ENCODE results near the gene IGSF6. TPM values are rescaled to one million over a fixed set of nuclear protein-coding genes. Genes with fewer than 3 reads are reported as not detected.
"Not testable (repeated sequence)": the region's sequence is repeated elsewhere in the genome, so short reads cannot be mapped to it uniquely, and the experiment has no call there.

IGSF6 gene
- polyA plus RNA-seq, 2 of the 4 experiments (the other 2 are of a cell fraction): not detected

DNA sequence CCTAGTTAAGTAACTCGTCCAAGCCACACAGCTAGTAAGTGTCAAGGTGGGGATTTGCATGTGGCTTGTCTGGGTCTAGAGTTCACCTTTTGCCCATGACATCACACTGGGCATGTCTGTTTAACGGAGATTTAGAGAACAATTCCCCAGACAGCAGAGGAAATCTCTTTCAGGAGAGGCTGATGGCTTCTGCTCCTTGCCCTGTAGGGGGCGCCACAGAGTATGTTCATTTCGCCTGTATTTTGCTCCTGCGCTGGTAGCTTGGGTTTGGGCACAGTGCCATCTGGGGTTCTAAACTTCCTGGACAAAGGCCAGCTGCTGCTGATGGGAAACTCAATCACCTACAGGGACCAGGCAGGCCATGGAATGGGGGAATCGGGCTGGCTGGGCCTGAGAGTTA is 31.8 kb upstream of the IGSF6 start:
- Histone ChIP-seq H3K4me1 (no peaks in the 10 kb centered on the region), H3K4me2 (no peak overlapping the region), H3K4me3 (no peak overlapping the region), H3K9me3 (0 out of 3 replicates have a peak, but pooled peaks cover 6% of the 10 kb centered on the region), H3K27ac (no peak overlapping the region)
- TF ChIP-seq, protein P1, sequence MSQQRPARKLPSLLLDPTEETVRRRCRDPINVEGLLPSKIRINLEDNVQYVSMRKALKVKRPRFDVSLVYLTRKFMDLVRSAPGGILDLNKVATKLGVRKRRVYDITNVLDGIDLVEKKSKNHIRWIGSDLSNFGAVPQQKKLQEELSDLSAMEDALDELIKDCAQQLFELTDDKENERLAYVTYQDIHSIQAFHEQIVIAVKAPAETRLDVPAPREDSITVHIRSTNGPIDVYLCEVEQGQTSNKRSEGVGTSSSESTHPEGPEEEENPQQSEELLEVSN (IDR thresholded peaks at IDR 0.05; ENCODE audit: borderline replicate concordance, low read depth): no peak
- no peak for TF ChIP-seq CHD2 (IDR thresholded peaks at IDR 0.05; ENCODE audit: low read length, partially characterized antibody)
- TF ChIP-seq, protein P2, sequence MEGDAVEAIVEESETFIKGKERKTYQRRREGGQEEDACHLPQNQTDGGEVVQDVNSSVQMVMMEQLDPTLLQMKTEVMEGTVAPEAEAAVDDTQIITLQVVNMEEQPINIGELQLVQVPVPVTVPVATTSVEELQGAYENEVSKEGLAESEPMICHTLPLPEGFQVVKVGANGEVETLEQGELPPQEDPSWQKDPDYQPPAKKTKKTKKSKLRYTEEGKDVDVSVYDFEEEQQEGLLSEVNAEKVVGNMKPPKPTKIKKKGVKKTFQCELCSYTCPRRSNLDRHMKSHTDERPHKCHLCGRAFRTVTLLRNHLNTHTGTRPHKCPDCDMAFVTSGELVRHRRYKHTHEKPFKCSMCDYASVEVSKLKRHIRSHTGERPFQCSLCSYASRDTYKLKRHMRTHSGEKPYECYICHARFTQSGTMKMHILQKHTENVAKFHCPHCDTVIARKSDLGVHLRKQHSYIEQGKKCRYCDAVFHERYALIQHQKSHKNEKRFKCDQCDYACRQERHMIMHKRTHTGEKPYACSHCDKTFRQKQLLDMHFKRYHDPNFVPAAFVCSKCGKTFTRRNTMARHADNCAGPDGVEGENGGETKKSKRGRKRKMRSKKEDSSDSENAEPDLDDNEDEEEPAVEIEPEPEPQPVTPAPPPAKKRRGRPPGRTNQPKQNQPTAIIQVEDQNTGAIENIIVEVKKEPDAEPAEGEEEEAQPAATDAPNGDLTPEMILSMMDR (IDR thresholded peaks at IDR 0.05): peak; percentile 40; the same call in 2 of the 3 replicates
- TF ChIP-seq HOXA7 (CRISPR knock-in tag; IDR thresholded peaks at IDR 0.05): no peak
- ChIA-PET POLR2A (no interaction called here), CTCF (interaction anchor here (0.9 to 2.6 kb wide), 9 partner anchors 12 to 427 kb away, joined by 3 to 8 read pairs (median 4); no protein-coding TSS in a partner anchor)
- DNase-seq (ENCODE audit: low read depth in 1 of 2, low spot score in 1 of 2): peak in 1 of 2 experiments; percentile 47
- no peak for FAIRE-seq
- no peak for ATAC-seq
- 12% methylated on average over 6 of the region's 6 CpGs for WGBS (ENCODE audit: missing lambda C conversion rate)

DNA sequence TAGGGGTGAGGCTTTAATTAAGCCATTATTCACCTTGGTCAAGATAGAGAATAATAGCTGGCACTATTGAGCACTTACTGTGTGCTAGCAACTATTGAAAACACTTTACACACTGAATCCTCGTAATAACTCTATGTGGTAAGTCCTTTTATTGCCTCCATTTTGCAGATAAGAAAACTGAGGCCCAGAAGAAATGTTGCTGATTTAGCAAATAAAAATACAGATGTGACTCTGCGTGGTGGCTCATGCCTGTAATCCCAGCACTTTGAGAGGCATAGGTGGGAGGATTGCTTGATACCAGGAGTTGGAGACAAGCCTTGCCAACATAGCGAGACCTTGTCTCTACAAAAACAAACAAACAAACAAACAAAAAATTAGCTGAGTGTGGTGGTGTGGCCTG is 30.8 kb upstream of the IGSF6 start:
- TF ChIP-seq MAFK (IDR thresholded peaks at IDR 0.05; ENCODE audit: partially characterized antibody) (peak; percentile 88), EP300 (IDR thresholded peaks at IDR 0.05) (no peak)
- no peaks in the 10 kb centered on the region for H3K4me1 ChIP-seq
- FAIRE-seq: no peak
- no peak for DNase-seq (ENCODE audit: low read depth in 1 of 2, low spot score in 1 of 2)
- no peak overlapping the region for H3K4me3 ChIP-seq
- WGBS (ENCODE audit: missing lambda C conversion rate): 23% methylated on average over 3 of the region's 3 CpGs
- H3K9me3 ChIP-seq: no peaks in the 10 kb centered on the region
- ChIA-PET POLR2A (no interaction called here), CTCF (interaction anchor here (1.1 to 2.6 kb wide), 5 partner anchors 8 to 428 kb away, joined by 3 to 8 read pairs (median 3); no protein-coding TSS in a partner anchor)
- no peak for ATAC-seq
- H3K27ac ChIP-seq: no peak overlapping the region
- H3K4me2 ChIP-seq: no peak overlapping the region

DNA sequence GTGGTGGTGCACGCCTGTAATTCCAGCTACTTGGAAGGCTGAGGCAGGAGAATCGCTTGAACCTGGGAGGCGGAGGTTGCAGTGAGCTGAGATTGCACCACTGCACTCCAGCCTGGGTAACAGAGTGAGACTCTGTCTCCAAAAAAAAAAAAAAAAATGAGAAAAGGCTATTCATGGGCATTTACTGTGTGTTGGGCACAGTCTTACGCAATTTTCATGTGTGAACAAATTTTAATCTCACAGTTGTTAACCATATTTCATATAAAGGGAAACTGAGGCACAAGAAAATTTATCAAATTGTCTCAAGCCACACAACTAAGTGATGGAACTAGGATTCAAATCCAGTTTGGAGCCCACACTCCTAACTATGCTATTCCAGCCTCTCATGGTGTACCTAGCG is 28.3 kb upstream of the IGSF6 start:
- POLR2A ChIA-PET; H3K9me3 ChIP-seq; H3K4me2 ChIP-seq; FAIRE-seq; ATAC-seq; H3K4me3 ChIP-seq; DNase-seq (ENCODE audit: low read depth in 1 of 2, low spot score in 1 of 2); H3K4me1 ChIP-seq; H3K27ac ChIP-seq: not testable (repeated sequence)
- 53% methylated on average over 5 of the region's 5 CpGs for WGBS (ENCODE audit: missing lambda C conversion rate)
- peak; percentile 7 to 24; a peak in 1 of 4 replicates for TF ChIP-seq CEBPB (IDR thresholded peaks at IDR 0.05)
- CTCF ChIA-PET: interaction anchor here (1.3 to 1.9 kb wide), 4 partner anchors 15 to 42 kb away, joined by 3 to 10 read pairs (median 4); no protein-coding TSS in a partner anchor

DNA sequence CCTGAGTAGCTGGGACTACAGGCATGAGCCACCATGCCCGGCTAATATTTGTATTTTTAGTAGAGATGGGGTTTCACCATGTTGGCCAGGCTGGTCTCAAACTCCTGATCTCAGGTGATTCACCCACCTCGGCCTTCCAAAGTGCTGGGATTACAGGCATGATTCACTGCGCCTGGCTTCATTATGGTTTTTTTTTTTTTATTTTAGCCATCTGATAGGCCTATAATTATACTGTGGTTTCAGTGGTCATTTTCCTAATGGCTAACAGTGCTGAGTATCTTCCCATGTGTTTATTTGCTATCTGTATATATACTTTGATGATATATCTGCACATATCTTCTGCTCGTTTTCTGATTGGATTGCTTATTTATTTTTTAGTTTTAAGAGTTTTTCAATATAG is 22.0 kb upstream of the IGSF6 start:
- CTCF ChIA-PET: interaction anchor here (1.5 to 1.8 kb wide), 2 partner anchors 17 to 34 kb away, joined by 5 read pairs; no protein-coding TSS in a partner anchor
- POLR2A ChIA-PET; H3K4me1 ChIP-seq; H3K9me3 ChIP-seq; H3K4me3 ChIP-seq; H3K4me2 ChIP-seq; ATAC-seq; FAIRE-seq; H3K27ac ChIP-seq; DNase-seq (ENCODE audit: low read depth in 1 of 2, low spot score in 1 of 2): not testable (repeated sequence)
- WGBS (ENCODE audit: missing lambda C conversion rate): 54% methylated on average over 4 of the region's 4 CpGs

DNA sequence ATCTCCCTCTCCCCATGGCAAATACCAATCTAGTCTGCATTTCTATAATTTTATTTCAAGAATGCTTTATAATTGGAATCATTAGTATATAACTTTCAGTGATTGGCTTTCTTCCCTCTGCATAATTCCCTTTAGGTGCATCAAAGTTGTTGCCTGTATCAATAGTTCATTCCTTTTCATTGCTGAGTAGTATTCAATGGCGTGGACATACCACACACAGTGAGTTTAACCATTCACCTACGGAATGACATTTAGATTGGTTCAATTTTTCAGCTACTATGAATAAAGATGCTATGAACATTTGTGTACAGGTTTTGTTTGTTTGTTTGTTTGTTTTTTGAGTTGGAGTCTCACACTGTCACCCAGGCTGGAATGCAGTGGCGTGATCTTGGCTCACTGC is 21.1 kb upstream of the IGSF6 start:
- ChIA-PET POLR2A (no interaction called here), CTCF (interaction anchor here (1.2 to 1.8 kb wide), 3 partner anchors 11 to 90 kb away, joined by 4 to 6 read pairs (median 5); no protein-coding TSS in a partner anchor)
- DNase-seq (ENCODE audit: low read depth in 1 of 2, low spot score in 1 of 2) (no peak), FAIRE-seq (no peak), ATAC-seq (no peak)
- no peaks in the 10 kb centered on the region for H3K4me1 ChIP-seq
- no peak overlapping the region for H3K4me2 ChIP-seq
- no peak overlapping the region for H3K27ac ChIP-seq
- TF ChIP-seq BHLHE40 (IDR thresholded peaks at IDR 0.05; ENCODE audit: low read depth, low read length) (no peak), TP53 (CRISPR knock-in tag; IDR thresholded peaks at IDR 0.05) (no peak), NFE2L2 (conservative IDR thresholded peaks at IDR 0.05; ENCODE audit: low read length) (no peak), RAD21 (conservative IDR thresholded peaks at IDR 0.05 in 1 of 2, IDR thresholded peaks at IDR 0.05 in 1 of 2) (no peak), CBX2 (IDR thresholded peaks at IDR 0.05; ENCODE audit: borderline replicate concordance, low read depth) (no peak), JUN (IDR thresholded peaks at IDR 0.05) (no peak), FOXS1 (CRISPR knock-in tag; IDR thresholded peaks at IDR 0.05) (no peak), HOXB5 (CRISPR knock-in tag; IDR thresholded peaks at IDR 0.05) (no peak), FOSL2 (IDR thresholded peaks at IDR 0.05) (no peak), FOSL2 (CRISPR knock-in tag; IDR thresholded peaks at IDR 0.05) (no peak)
- TF ChIP-seq, protein P3, sequence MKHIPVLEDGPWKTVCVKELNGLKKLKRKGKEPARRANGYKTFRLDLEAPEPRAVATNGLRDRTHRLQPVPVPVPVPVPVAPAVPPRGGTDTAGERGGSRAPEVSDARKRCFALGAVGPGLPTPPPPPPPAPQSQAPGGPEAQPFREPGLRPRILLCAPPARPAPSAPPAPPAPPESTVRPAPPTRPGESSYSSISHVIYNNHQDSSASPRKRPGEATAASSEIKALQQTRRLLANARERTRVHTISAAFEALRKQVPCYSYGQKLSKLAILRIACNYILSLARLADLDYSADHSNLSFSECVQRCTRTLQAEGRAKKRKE (CRISPR knock-in tag; IDR thresholded peaks at IDR 0.05; ENCODE audit: low read depth): no peak
- 30% methylated on average over 3 of the region's 3 CpGs for WGBS (ENCODE audit: missing lambda C conversion rate)
- H3K4me3 ChIP-seq: no peak overlapping the region
- 0 out of 3 replicates have a peak, but pooled peaks cover 5% of the 10 kb centered on the region for H3K9me3 ChIP-seq
